Heart left ventricle (tissue), 16 donors: ENCODE data around the gene AP3S1. TPM values are rescaled to one million over a fixed set of nuclear protein-coding genes. Genes with fewer than 3 reads are reported as not detected.

Source experiments
- ATAC-seq, 4 donors: fragments of 200-7000 bp; cut with Tn5 transposase; one replicate each; pipeline ENCODE4 v1.9.1; 2020 to 2022; ENCODE audit warnings: moderate library complexity in 4 of 4, mild to moderate bottlenecking in 3 of 4, moderate number of reproducible peaks in 1 of 4
- DNase-seq, 5 donors: peaks; one replicate each; pipeline ENCODE4 v3.0.0-alpha.2; 2020
- H3K27ac ChIP-seq, 12 donors: fragments of 200-600 bp; sonication (generic) in 4 of 12; one replicate each; pipeline versions ENCODE4 v1.5.0 to v1.8.0; 2016 to 2022; ENCODE audit warnings: mild to moderate bottlenecking in 2 of 12
- H3K27me3 ChIP-seq, 9 donors: fragments of 200-600 bp; sonication (generic) in 2 of 9; one replicate each; pipeline versions ENCODE4 v1.5.1 to v1.8.0; 2016 to 2022; ENCODE audit warnings: mild to moderate bottlenecking in 3 of 9
- H3K36me3 ChIP-seq, 9 donors: fragments of 200-600 bp; sonication (generic) in 2 of 9; one replicate each; pipeline versions ENCODE4 v1.5.0 to v1.8.0; 2018 to 2022; ENCODE audit warnings: mild to moderate bottlenecking in 2 of 9
- H3K4me1 ChIP-seq, 12 donors: fragments of 200-600 bp; sonication (generic) in 4 of 12; one replicate each; pipeline versions ENCODE4 v1.5.0 to v1.8.0; 2016 to 2022; ENCODE audit warnings: mild to moderate bottlenecking in 3 of 12
- H3K4me3 ChIP-seq, 12 donors: fragments of 200-600 bp; sonication (generic) in 4 of 12; one replicate each; pipeline versions ENCODE4 v1.5.0 to v1.8.0; 2017 to 2022; ENCODE audit warnings: mild to moderate bottlenecking in 9 of 12, moderate library complexity in 4 of 12
- H3K9me3 ChIP-seq, 12 donors: fragments of 200-600 bp; sonication (generic) in 4 of 12; one replicate each; pipeline versions ENCODE4 v1.5.0 to v1.8.0; 2016 to 2022; ENCODE audit warnings: mild to moderate bottlenecking in 1 of 12
- CTCF ChIP-seq, 12 donors: fragments of 200-600 bp; sonication (generic) in 4 of 12; IDR thresholded peaks; one replicate each; pipeline versions ENCODE4 v1.5.0 to v1.8.0; 2018 to 2022; ENCODE audit warnings: antibody characterized with exemption in 12 of 12, mild to moderate bottlenecking in 5 of 12
- POLR2A ChIP-seq, 2 donors: fragments of 450-650 bp; IDR thresholded peaks; one replicate each; pipeline ENCODE4 v1.6.1; 2017; ENCODE audit warnings: antibody characterized with exemption in 2 of 2, mild to moderate bottlenecking in 2 of 2, moderate library complexity in 2 of 2
- WGBS, 4 donors: extraction: QIAGEN DNeasy Blood & Tissue Kit in 2 of 4; methylation state at CpG; one replicate each; pipeline versions ENCODE4 v1.1.5 to v1.1.7; 2013 to 2018; 5-methylcytosine and 5-hydroxymethylcytosine counted together
- intact Hi-C, 10 donors: fragments of 100-400 bp; cut with DNase I; formaldehyde crosslinking; loops; one replicate each; pipeline versions ENCODE4 v1.11.1 to v1.14.2; 2022
- polyA plus RNA-seq, 2 donors: library from polyadenylated mRNA; stranded (reverse); fragments of 200-250 nt; gene quantifications; one replicate each; pipeline ENCODE4 v1.2.3, GENCODE V29; 2013
- total RNA-seq, 9 donors: library from RNA; depleted of rRNA in 2 of 9; stranded (reverse); fragments of >200 nt in 2 of 9; fragmentation: NEBNext Ultra II Directional in 3 of 9; extraction: Animal tissue kit (Norgen Biotek cat#: 25700) in 3 of 9; gene quantifications; one replicate each; pipeline versions ENCODE4 v1.1.0 to v1.2.4, GENCODE V29; 2016 to 2023
- donor health status: ischemic (EF 13 %, LVEDD 7.1; RV severe dilation, severe dysfunction).
- donor health status: healthy with polysubstance abuse.
- donor health status: DM: no; HTN: yes; CAD: no.
- donor health status: DM: no; HTN: no; CAD: no.
- donor health status: ischemic (EF 25% LVEDD 6.9; RV normal size, moderate dysfunction).
- donor health status: ischemic (EF 25% LVEDD 5.7; RV mildly dilated, moderate dysfunction).
- donor health status: healthy.
- donor health status: DM: yes; HTN: yes; CAD: no.
- donor health status: ischemic (EF 35%, LVEDD 5.7; RV mildly dilated, moderate dysfunction).
- donor health status: nonischemic (EF 11% LVEDD 7.7; RV severe dilation, severe dysfunction).
- donor health status: DM: yes; HTN: yes; CAD: no.
- donor health status: PGD.
- donor health status: ischemic (EF 29% LVEDD 5.4; RV normal size, mild dysfunction).
- donor health status: nonischemic (EF 23%, LVEDD 6.1; RV moderate dilation, normal function).

AP3S1 gene
- total and polyA plus RNA-seq, 11 donors, result 20.3 to 56.4 (median 46.4) TPM

GRCh38 chr5:115811406-115811805 lies 30.3 kb upstream of the AP3S1 start:
- intact Hi-C loops, result no loop called here
- H3K4me1 ChIP-seq, result peaks cover 0 to 16% (median 0%) of the 10 kb centered on the region in 12 donors
- TF ChIP-seq POLR2A (IDR thresholded peaks at IDR 0.05), result no peak
- TF ChIP-seq CTCF (IDR thresholded peaks at IDR 0.05), result no peak
- peaks cover 0 to 45% (median 25%) of the 10 kb centered on the region in 9 donors for H3K27me3 ChIP-seq
- no peaks in the 10 kb centered on the region for H3K9me3 ChIP-seq
- no peak overlapping the region for H3K4me3 ChIP-seq
- ATAC-seq (no peak), DNase-seq (no peak)
- no peak overlapping the region for H3K27ac ChIP-seq
- H3K36me3 ChIP-seq, result peaks cover 0 to 34% (median 0%) of the 10 kb centered on the region in 9 donors

DNA sequence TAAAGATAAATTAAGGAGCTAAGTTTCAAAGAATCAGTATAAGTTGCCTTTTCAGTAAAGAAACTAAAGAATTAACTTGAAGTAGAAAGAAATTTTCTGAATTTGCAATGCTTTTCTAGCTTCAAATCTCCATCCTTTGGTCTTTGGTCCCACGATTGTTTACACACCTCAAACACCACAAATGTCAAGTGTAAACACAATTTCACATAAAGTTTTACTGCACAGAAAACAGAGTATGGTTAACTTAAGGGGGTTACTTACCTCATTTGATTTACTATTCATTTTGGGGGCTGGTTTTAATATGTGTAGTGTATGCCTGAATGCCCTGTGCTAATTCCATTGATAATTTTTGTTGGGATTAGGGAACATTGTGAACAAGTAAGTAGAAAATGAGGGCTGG lies 29.4 kb upstream of the AP3S1 start:
- no peak for TF ChIP-seq CTCF (IDR thresholded peaks at IDR 0.05)
- no peak for TF ChIP-seq POLR2A (IDR thresholded peaks at IDR 0.05)
- peaks cover 0 to 21% (median 0%) of the 10 kb centered on the region in 12 donors for H3K4me1 ChIP-seq
- H3K9me3 ChIP-seq, result no peaks in the 10 kb centered on the region
- no peak for ATAC-seq
- intact Hi-C loops, result no loop called here
- H3K27ac ChIP-seq, result no peak overlapping the region
- DNase-seq, result no peak
- H3K36me3 ChIP-seq, result peaks cover 0 to 32% (median 0%) of the 10 kb centered on the region in 9 donors
- H3K4me3 ChIP-seq, result no peak overlapping the region
- H3K27me3 ChIP-seq, result peaks cover 0 to 54% (median 32%) of the 10 kb centered on the region in 9 donors
- WGBS, 4 donors, result 78 to 91% (median 87%) methylated on average over 1 of the region's 1 CpG

- Histone ChIP-seq H3K27ac (no peak overlapping the region), H3K4me3 (peak overlapping the region in 4 of 12 donors; percentile 12 to 77 (median 62)), H3K36me3 (peaks cover 0 to 20% (median 0%) of the 10 kb centered on the region in 9 donors), H3K27me3 (peaks cover 0 to 67% (median 32%) of the 10 kb centered on the region in 9 donors), H3K4me1 (peaks cover 0 to 21% (median 2%) of the 10 kb centered on the region in 12 donors), H3K9me3 (no peaks in the 10 kb centered on the region)
- intact Hi-C loops, result no loop called here
- 83 to 95% (median 88%) methylated on average over 5 of the region's 5 CpGs for WGBS, 4 donors
- DNase-seq, result no peak
- TF ChIP-seq CTCF (IDR thresholded peaks at IDR 0.05) (no peak), POLR2A (IDR thresholded peaks at IDR 0.05) (no peak)
- no peak for ATAC-seq
Observed at GRCh38 chr5:115813719-115814118, 28.0 kb upstream of the AP3S1 start.

GRCh38 chr5:115815006-115815692 lies 26.6 kb upstream of the AP3S1 start:
- TF ChIP-seq POLR2A (IDR thresholded peaks at IDR 0.05) (no peak), CTCF (IDR thresholded peaks at IDR 0.05) (no peak)
- no peak for DNase-seq
- whole genome bisulfite sequencing, 4 donors, result 26 to 35% (median 28%) methylated on average over 21 of the region's 21 CpGs
- Histone ChIP-seq H3K27me3 (peaks cover 0 to 67% (median 32%) of the 10 kb centered on the region in 9 donors), H3K27ac (peak overlapping the region in 1 of 12 donors; percentile 77), H3K36me3 (peaks cover 0 to 15% (median 0%) of the 10 kb centered on the region in 9 donors), H3K9me3 (no peaks in the 10 kb centered on the region), H3K4me3 (peak overlapping the region; percentile 39 to 79 (median 60)), H3K4me1 (peaks cover 0 to 21% (median 2%) of the 10 kb centered on the region in 12 donors)
- intact Hi-C loops, result loop anchor here in 1 of 10 donors (5.0 kb wide), 1 partner anchor 43 kb away; no protein-coding TSS in a partner anchor
- ATAC-seq, result no peak
